NCI-H1694 (cell line): Measurements from ENCODE around the gene PLEK.
"Not testable (repeated sequence)": the region's sequence is repeated elsewhere in the genome, so short reads cannot be mapped to it uniquely, and the experiment has no call there.

Experiments
- DNase-seq: peaks from one replicate; lab custom pipeline; 2025; lab: John Stamatoyannopoulos, UW

The PLEK gene

GRCh38 chr2:68352651-68353391 is 12.3 kb upstream of the PLEK start:
- no peak for DNase-seq

- no peak for DNase-seq
Measured at GRCh38 chr2:68356599-68357239, 8.4 kb upstream of the PLEK start.

- peak; percentile 40 for DNase-seq
Measured at GRCh38 chr2:68357605-68358337, 7.3 kb upstream of the PLEK start.

GRCh38 chr2:68359889-68360288 is 5.2 kb upstream of the PLEK start:
- no peak for DNase-seq

GRCh38 chr2:68362069-68362468 is 3.0 kb upstream of the PLEK start:
- no peak for DNase-seq

- no peak for DNase-seq
Measured at GRCh38 chr2:68362749-68363148, 2.3 kb upstream of the PLEK start.

- DNase-seq = no peak
Measured at GRCh38 chr2:68363721-68364120, 1.4 kb upstream of the PLEK start.

- no peak for DNase-seq
Measured at GRCh38 chr2:68366083-68366560, 1.0 kb downstream of the PLEK start.

GRCh38 chr2:68367953-68368653 is 3.0 kb downstream of the PLEK start:
- DNase-seq = no peak

GRCh38 chr2:68368654-68369336 is 3.7 kb downstream of the PLEK start:
- DNase-seq = no peak

GRCh38 chr2:68369337-68369734 is 4.3 kb downstream of the PLEK start:
- no peak for DNase-seq

GRCh38 chr2:68371138-68371537 is 6.1 kb downstream of the PLEK start:
- no peak for DNase-seq

GRCh38 chr2:68371581-68371980 is 6.5 kb downstream of the PLEK start:
- DNase-seq = no peak

- DNase-seq = no peak
Measured at GRCh38 chr2:68372485-68372884, 7.4 kb downstream of the PLEK start.

- no peak for DNase-seq
Measured at GRCh38 chr2:68374184-68374583, 9.1 kb downstream of the PLEK start.

- no peak for DNase-seq
Measured at GRCh38 chr2:68375582-68375981, 10.5 kb downstream of the PLEK start.

GRCh38 chr2:68377137-68377780 is 12.2 kb downstream of the PLEK start:
- DNase-seq = no peak

- DNase-seq = not testable (repeated sequence)
Measured at GRCh38 chr2:68378779-68379178, 13.7 kb downstream of the PLEK start.

GRCh38 chr2:68379184-68379708 is 14.2 kb downstream of the PLEK start:
- DNase-seq = no peak

GRCh38 chr2:68383778-68384177 is 18.7 kb downstream of the PLEK start:
- no peak for DNase-seq
